Chondrocyte (in vitro differentiated cells): ENCODE measurements around the gene CA12. TPM values are rescaled to one million over a fixed set of nuclear protein-coding genes. Genes with fewer than 3 reads are reported as not detected.

ENCODE experiments used
- DNase-seq: peaks from one replicate; pipeline ENCODE4 v3.0.0; 2021; ENCODE audit warnings: mixed read lengths, low spot score
- H3K27ac Mint-ChIP-seq: one replicate; pipeline ENCODE4 v1.8.0; 2021; ENCODE audit warnings: mild to moderate bottlenecking, moderate library complexity, mixed read lengths; ENCODE audit not compliant: unreplicated experiment
- H3K27me3 Mint-ChIP-seq: 2 replicates; pipeline ENCODE4 v1.8.0; 2021; ENCODE audit warnings: low read depth, mixed read lengths
- H3K36me3 Mint-ChIP-seq: 2 replicates; pipeline ENCODE4 v1.8.0; 2021; ENCODE audit warnings: low read depth, mixed read lengths
- H3K4me1 Mint-ChIP-seq: 2 replicates; pipeline ENCODE4 v1.8.0; 2021; ENCODE audit warnings: low read depth, mild to moderate bottlenecking, mixed read lengths
- H3K4me3 Mint-ChIP-seq: one replicate; pipeline ENCODE4 v1.8.0; 2021; ENCODE audit warnings: mild to moderate bottlenecking, moderate library complexity, mixed read lengths; ENCODE audit not compliant: unreplicated experiment
- H3K9me3 Mint-ChIP-seq: 2 replicates; pipeline ENCODE4 v1.8.0; 2021; ENCODE audit warnings: low read depth, mixed read lengths
- total RNA-seq: library from RNA; stranded (reverse); gene quantifications from 3 replicates; pipeline ENCODE4 v1.2.1, GENCODE V29; 2021
- TF ChIP-seq, protein P1 (sequence below): fragments of 200-600 bp; sonication (generic); IDR thresholded peaks from 2 replicates; pipeline ENCODE4 v1.5.0; 2021; ENCODE audit warnings: antibody characterized with exemption, mild to moderate bottlenecking, moderate library complexity

Gene CA12
- total RNA-seq, 1 donor from 2014 or later = 6.9 TPM

DNA sequence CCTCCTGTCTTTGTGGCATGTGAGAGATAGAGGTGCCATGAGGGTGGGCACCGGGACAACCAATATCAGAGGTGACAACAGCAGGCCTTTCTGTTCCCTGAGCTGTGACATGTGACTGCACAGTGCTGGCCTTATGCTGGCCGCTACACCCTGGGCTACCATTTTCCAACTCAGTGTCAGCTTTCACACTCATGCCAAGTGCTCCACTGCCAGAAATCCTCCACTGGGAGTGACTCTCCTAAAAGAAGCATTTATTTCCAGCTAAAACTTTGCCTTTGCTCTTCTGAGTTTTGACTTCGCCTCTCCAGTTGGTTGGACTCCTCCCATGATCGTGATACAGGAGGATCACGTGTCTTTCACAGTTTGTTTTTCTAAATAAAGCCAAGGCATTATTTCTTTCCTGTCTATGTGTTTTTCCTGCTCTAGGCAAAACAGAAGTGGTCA lies 31.4 kb downstream of the CA12 start:
- peaks cover 38% of the 10 kb centered on the region for H3K4me1 Mint-ChIP-seq
- H3K4me3 Mint-ChIP-seq = no peak overlapping the region
- no peaks in the 10 kb centered on the region for H3K27me3 Mint-ChIP-seq
- no peak for DNase-seq
- TF ChIP-seq, protein P1, sequence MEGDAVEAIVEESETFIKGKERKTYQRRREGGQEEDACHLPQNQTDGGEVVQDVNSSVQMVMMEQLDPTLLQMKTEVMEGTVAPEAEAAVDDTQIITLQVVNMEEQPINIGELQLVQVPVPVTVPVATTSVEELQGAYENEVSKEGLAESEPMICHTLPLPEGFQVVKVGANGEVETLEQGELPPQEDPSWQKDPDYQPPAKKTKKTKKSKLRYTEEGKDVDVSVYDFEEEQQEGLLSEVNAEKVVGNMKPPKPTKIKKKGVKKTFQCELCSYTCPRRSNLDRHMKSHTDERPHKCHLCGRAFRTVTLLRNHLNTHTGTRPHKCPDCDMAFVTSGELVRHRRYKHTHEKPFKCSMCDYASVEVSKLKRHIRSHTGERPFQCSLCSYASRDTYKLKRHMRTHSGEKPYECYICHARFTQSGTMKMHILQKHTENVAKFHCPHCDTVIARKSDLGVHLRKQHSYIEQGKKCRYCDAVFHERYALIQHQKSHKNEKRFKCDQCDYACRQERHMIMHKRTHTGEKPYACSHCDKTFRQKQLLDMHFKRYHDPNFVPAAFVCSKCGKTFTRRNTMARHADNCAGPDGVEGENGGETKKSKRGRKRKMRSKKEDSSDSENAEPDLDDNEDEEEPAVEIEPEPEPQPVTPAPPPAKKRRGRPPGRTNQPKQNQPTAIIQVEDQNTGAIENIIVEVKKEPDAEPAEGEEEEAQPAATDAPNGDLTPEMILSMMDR = no peak
- H3K27ac Mint-ChIP-seq = no peak overlapping the region
- no peaks in the 10 kb centered on the region for H3K9me3 Mint-ChIP-seq
- peaks cover 1% of the 10 kb centered on the region for H3K36me3 Mint-ChIP-seq

DNA sequence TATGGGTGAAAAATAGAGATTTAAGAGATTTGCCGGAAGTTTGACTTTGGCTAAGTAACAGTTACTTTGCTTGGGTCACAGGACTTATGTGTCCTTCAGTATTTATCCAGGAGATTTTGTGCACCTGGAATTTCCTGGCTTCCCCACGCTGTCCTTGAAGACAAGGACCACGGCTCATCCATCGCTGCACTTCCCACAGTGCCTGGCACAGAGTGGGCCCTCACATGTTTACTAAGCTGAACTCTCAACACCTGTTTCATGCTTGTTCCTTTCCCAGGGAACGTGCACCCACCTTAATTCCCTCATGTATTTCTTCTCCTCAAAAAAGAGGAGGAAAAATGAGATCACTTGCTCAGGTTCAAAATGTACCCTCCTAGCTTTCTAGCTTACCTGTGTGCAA lies 32.0 kb downstream of the CA12 start:
- no peak for DNase-seq
- Mint-ChIP-seq H3K4me1 (peaks cover 42% of the 10 kb centered on the region), H3K27me3 (peaks cover 4% of the 10 kb centered on the region), H3K36me3 (peaks cover 1% of the 10 kb centered on the region), H3K27ac (no peak overlapping the region), H3K4me3 (no peak overlapping the region), H3K9me3 (no peaks in the 10 kb centered on the region)
- TF ChIP-seq, protein P1 = no peak

DNA sequence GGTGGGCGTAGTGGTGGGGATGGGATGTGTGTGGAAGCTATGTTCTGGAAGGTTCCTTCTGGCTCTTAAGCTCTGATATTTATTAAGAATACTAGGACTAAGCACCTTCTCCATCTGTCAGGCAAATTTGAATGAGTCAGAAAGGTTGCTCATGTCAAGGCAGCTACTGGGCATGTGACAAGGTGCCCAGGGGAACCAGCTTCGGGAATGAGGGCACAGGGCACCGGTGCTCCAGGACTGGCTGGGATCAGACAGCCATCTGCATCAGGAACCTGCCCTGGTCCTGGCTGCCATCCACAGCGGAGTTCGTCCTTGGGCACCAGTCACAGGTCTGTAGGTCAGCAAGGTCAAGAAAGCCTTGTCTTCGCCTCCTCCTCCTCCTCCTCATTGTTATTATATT lies 32.5 kb downstream of the CA12 start:
- peak; percentile 56 for DNase-seq
- no peak overlapping the region for H3K4me3 Mint-ChIP-seq
- H3K27ac Mint-ChIP-seq = no peak overlapping the region
- H3K4me1 Mint-ChIP-seq = peaks cover 44% of the 10 kb centered on the region
- H3K36me3 Mint-ChIP-seq = peaks cover 1% of the 10 kb centered on the region
- peaks cover 4% of the 10 kb centered on the region for H3K27me3 Mint-ChIP-seq
- no peaks in the 10 kb centered on the region for H3K9me3 Mint-ChIP-seq
- TF ChIP-seq, protein P1 = no peak

DNA sequence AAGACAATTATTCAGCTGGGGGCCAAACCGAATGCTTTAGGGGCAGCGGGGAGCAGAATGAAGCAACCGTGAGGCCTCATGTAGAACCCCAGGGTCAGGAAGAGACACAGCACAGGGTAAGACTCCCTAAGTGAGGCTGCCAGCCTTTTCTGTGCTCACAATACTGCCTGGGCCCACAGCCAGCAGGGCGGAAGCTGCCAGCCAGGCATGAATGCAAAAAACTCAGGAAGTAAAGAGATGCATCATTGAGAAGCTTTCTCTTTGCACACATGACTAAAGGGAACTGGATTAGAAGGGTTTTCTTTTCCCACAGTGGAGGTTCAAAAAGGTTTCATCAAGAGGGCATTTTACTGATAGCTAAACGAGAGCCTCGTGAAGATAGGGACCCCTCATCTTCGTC lies 33.3 kb downstream of the CA12 start:
- peaks cover 47% of the 10 kb centered on the region for H3K4me1 Mint-ChIP-seq
- no peaks in the 10 kb centered on the region for H3K9me3 Mint-ChIP-seq
- H3K36me3 Mint-ChIP-seq = peaks cover 1% of the 10 kb centered on the region
- H3K4me3 Mint-ChIP-seq = no peak overlapping the region
- no peak for DNase-seq
- H3K27me3 Mint-ChIP-seq = peaks cover 4% of the 10 kb centered on the region
- TF ChIP-seq, protein P1 = no peak
- H3K27ac Mint-ChIP-seq = peak overlapping the region; percentile 86

DNA sequence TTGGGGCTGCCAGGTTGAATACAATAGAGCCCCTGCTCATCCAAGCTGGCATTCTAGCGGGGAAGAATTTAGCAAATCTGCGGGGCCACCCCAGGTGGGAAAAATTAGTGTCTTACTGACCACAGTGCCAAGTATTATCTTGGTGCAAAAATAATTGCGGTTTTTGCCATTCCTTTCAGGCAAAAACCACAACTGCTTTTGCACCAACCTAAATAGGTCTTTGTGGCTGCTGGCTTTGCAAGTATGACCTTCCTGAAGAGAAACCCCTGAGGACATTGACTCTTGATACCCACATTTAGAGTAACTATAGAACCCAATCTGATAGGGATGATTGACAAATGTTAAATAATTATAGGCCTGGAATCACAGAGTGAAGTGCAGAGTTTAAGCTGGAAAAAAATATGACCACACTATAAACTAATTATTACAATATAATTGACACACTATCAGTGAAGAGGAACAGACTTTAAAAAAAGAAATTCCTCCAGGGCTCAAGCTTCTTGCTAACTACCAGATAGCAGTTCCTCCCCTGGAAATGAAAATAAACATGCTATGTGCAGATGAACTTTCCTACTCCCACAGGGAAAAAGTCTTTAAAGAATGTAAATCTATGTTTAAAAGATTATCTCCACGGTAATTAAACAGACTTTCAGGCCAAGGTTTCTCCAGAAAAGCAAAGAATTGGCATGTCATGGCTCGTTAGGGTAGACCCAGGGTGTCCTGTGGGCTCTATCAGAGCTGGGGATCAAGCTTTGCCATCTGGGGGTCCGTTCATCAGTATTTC lies 34.4 kb downstream of the CA12 start:
- peaks cover 1% of the 10 kb centered on the region for H3K36me3 Mint-ChIP-seq
- TF ChIP-seq, protein P1 = no peak
- H3K4me1 Mint-ChIP-seq = peaks cover 50% of the 10 kb centered on the region
- H3K9me3 Mint-ChIP-seq = no peaks in the 10 kb centered on the region
- H3K27ac Mint-ChIP-seq = peak overlapping the region; percentile 79
- H3K4me3 Mint-ChIP-seq = no peak overlapping the region
- DNase-seq = no peak
- peaks cover 4% of the 10 kb centered on the region for H3K27me3 Mint-ChIP-seq
